Fibroblast of skin of left biceps (primary cell): ENCODE results near the gene LRRC8C.

ENCODE experiments used
- DNase-seq, 2 experiments: peaks; one replicate each; pipeline ENCODE4 v3.0.0-alpha.2; 2013; ENCODE audit warnings: low read depth in 2 of 2

The LRRC8C gene

GRCh38 chr1:89633248-89633799, 404 bp downstream of the LRRC8C start:
- DNase-seq: peak in 1 of 2 experiments; percentile 13

DNA sequence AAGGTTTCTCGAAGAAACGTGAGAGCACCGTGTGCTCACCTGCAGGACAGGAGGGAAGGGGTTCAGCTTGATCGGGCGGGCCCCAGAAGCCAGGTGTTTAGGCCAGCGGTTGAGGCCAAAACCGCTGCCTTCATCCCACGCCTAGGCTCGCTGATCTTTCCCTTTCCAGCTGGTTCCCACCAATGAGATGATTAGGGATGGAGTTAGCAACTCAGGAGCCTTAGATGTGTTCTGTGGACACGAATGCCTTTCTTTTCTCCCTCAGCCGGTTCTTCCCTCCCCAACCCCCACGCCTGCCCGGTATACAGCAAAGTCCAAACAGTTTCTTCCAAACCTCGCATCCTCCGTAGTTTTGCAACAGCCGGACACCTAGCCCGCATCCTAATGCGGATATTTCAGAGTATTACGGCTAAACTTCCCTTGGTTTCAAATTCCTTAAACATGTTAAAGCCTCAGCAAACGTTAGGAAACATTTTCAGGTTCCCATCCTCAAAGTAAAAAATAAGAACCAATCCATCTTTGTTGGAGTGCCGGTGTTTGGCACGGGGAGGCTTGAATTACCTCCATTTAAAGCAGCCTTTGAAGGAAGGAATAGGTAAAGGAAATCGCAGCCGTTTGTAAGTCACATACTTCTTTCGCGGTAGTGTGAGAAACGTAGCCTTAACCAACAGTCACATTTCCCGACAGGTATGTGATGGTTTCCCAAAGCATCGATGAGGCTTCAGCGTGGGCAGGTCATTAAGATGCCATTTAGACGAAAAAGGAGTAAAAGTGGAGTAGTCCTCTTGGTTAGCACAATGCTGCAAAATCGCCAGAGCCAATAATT, 1.1 kb downstream of the LRRC8C start:
- no peak for DNase-seq

DNA sequence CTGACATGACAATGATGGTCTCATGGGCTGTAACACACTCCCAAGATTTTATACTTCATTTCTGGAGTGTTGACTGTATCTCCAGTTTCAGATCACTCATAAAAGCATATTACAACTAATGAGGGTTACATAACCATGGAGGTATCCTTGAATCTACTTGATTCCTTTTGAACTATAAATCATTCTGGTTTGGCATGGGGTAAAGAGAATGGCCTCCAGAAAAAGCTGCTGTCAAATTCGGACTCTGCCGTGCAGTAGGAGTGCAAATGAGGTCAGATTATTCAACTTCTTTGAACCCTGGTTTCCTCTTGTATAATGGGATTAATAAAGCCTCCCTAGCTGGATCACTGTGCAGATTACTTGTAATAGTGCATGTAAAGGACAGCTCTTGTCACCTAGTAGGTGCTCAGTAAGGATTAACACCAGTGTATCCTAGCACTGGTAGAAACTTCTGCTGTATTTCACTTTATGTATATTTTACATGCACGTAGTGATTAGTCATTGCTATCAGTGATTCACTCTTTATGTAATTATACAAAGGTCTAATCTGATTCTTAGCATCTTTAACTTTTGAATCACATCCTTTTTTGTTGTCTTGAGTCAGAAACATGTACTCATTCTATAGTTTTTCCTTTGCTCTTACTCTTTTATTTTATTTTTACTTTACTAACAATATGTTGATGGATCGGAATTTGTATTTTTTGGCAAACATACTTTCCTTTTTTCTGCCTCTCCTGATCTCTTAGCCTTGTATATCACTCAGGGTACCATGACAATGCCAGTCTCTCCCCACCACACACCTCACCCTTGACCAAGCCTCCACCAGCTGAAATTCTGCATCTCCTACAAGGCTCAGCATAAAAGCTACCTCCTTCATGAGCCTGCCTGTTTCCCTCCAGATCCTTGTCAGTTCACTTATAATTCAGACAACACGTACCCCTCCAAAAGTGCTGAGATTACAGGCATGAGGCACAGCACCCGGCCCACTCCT, 3.2 kb downstream of the LRRC8C start:
- peak; percentile 46 to 49 for DNase-seq

- DNase-seq: no peak
Measured at GRCh38 chr1:89637496-89637895, 4.6 kb downstream of the LRRC8C start.

GRCh38 chr1:89640440-89640839, 7.5 kb downstream of the LRRC8C start:
- DNase-seq: no peak

- no peak for DNase-seq
Measured at GRCh38 chr1:89641781-89642180, 8.9 kb downstream of the LRRC8C start.

DNA sequence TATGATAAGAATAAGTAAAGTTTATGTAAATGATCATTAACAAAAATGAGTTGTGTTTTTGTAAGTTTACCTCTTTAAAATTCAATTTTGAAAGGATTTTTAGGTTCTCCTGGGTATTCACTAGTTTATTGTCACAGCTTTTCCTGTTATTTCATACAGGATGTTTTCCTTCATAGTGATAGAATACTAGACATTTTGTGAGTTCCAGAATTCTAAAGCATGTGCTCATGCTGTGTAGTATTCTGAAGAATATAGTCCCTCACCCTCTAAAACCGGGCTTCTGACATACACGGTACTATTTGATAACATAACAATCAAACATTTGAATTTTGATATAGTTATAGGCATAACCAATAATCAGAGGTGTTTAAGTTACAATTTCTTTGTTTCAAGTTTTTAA, 10.7 kb downstream of the LRRC8C start:
- DNase-seq: no peak

DNA sequence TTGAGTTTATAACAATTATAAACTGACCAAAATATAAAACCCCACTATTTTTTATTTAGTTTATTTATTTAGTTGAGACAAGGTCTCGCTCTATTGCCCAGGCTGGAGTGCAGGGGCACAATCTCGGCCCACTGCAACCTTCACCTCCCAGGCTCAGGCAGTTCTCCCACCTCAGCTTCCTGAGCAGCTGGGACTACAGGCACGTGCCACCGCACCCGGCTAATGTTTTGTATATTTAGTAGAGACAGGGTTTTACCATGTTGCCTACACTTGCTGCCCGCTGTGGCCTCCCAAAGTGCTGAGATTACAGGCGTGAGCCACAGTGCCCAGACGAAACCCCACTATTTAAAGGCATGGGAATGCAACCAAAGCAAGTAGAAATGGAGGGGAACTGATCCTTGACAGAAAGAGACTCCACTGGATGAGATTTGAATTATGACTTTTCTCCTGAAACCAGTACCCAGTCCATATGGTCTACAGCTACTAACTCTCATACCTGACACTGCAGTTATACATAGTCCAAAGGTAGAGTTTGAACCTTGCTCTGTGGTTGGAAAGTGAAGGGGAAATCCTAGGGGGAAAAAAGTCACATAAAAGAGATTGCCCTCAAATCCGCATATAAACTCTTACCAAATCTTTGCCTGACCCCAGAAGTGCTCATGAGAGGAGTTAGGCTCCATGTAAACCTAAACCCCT, 11.3 kb downstream of the LRRC8C start:
- no peak for DNase-seq

DNA sequence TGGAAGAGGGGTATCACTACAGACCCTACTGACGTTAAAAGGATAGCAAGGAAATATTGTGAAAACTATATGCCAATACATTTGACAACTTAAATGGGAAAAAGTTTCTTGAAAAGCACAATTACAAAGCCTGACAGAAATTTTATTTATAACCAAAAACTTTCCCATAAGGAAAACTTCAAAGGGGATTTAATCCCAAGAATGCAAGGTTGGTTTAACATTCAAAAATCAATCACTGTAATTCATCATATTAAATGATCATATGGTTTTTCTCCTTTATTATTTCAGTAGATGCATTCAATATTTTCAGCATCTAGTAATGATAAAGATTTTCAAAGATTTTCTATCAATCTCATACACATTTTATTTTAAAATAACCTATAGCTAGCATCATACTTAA, 13.3 kb downstream of the LRRC8C start:
- no peak for DNase-seq

- DNase-seq: no peak
Measured at GRCh38 chr1:89649783-89650182, 16.9 kb downstream of the LRRC8C start.

- DNase-seq: no peak
Measured at GRCh38 chr1:89652373-89652772, 19.5 kb downstream of the LRRC8C start.

- no peak for DNase-seq
Measured at GRCh38 chr1:89657886-89658285, 25.0 kb downstream of the LRRC8C start.

DNA sequence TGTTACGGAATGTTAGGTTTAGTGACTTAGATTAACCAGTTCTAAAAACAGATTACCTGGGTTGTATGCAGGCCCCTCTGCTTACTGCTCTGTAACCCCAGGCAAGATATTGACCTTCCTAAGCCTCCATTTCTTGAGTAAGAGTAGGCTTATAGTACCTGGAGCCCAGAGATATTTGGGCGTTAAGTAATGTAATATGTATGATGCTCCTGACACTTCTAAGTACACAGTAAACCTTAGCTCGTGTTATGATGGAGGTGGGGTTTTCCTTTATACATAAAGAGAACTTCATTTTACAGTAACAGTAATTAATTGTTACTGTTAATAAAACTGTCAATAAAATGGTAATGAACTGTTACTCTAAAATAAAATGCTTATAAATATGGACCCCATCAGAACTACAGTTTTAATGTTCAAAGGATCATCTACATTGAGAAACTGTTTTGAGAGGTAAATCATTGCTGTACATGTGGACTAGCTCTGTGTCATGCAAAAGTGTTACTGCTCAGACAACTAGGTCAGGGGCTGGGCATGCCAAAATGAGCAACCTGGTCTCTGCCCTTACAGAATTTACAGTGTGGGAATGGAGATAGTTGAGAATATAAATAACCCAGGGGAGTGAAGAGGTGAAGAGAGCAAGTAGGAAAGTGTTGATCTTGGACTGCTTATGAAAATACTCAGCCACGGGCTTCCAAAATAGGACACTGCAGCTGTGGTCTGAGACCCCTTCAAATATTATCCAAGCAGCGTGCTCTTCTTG, 26.6 kb downstream of the LRRC8C start:
- no peak for DNase-seq

DNA sequence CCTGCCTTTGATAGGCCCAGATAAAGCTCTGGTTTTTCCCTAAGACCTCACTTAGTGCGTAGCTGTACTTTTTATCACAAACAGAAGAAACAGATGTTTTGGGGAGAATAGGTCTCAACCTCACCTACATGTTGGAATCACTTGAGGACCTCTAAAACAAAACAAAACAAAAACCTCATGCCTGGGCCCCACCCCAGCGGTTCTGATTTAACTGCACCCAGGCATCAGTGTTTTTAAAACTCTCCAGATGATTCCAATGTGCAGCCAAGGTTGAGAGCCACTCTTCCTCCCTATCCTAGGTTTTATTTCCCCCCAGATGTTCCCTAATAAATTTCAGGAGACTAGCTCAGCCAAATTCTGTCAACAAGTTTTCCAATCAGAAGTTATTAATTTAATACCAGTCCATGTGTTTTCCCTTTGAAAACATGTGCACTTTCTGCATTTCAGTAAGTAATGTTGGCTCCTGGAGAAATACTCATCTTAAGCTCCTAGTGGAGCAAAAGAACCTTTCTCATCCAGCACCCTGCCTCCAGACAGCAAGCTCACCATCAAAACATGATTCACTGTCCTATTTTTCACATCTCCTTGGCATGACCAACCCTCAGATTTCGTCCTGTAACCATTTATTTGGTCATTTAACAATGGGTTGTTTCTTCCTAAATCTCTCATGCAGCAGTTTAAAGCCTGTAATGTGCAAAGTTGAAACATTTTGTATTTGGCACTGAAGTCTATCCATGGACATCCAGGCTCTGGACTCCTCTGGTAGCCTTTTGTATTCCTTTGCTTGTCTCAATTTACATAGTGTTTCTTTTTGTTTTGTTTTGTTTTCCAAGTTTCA, 27.5 kb downstream of the LRRC8C start:
- DNase-seq: peak; percentile 25 to 39

- DNase-seq: no peak
Measured at GRCh38 chr1:89665941-89666340, 33.0 kb downstream of the LRRC8C start.

DNA sequence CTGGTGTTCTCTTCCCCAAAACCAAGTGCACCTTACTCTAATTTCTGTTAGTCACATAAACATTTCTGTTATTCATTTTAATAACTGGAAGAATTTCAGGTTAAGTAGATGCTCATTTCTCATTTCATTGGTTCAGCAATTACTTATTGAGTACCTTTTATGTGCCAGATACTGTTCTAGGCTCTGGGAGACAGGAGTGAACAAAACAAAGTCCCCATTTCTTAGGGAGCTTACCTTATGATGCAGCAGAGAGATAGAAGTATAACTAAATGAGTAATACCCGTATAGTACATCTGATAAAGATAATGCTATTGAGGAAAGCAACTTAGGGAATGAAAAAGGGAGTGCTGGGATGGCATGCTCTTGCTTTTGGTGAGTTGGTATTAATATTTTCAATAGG, 33.7 kb downstream of the LRRC8C start:
- DNase-seq: no peak

- no peak for DNase-seq
Measured at GRCh38 chr1:89667691-89668090, 34.8 kb downstream of the LRRC8C start.

GRCh38 chr1:89668961-89669360, 36.0 kb downstream of the LRRC8C start:
- no peak for DNase-seq

DNA sequence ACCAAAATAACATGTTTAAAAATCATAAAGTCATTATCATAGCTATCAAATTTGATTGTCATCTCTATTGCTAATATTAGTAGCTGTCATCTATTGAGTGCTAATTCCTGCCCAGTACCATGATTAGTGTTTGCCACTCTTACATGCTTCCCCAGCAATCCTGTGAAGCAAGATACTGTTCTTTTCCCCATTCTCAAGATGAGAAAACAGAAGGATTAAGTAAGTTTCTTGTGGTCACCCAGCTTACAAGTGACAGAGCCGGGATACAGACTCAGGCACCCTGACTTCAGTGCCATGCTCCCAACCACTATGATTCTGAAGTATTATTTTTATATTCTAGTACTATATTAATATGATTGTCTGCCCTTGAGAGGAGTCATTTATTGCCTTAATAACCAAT, 36.5 kb downstream of the LRRC8C start:
- DNase-seq: no peak

DNA sequence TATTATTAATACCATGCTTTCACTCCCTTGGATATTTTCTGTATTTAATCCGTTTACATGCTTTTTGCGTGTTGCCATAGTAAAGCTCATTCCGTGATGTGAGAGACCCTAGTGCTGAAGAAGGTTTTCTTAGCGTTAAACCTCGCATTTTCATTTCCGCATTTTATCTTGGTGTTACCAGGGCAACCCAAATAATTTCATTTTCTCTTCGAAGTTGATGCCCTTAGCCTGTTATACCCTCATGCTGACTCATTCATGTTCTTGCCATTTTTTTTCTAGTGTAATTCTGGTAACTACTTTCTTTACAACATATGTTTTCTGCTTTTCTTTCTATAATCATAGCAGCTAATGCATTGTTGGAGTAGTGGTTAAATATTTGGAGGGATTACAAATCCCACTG, 37.2 kb downstream of the LRRC8C start:
- DNase-seq: no peak
